ENCODE data around the gene PDZD2. TPM values are rescaled to one million over a fixed set of nuclear protein-coding genes. Genes with fewer than 3 reads are reported as not detected.

PDZD2 gene
- total and polyA plus RNA-seq, 2 experiments from 2014 or later: 1.7 to 4.0 TPM

- TF ChIP-seq EZH2phosphoT487 (IDR thresholded peaks at IDR 0.05; ENCODE audit: low read depth, severe bottlenecking, unreplicated experiment) (no peak), EZH2 (IDR thresholded peaks at IDR 0.05; ENCODE audit: borderline replicate concordance) (no peak), CTCF (IDR thresholded peaks at IDR 0.05; ENCODE audit: poor library complexity) (no peak)
- no peaks in the 10 kb centered on the region for H3K79me2 ChIP-seq
- no peak overlapping the region for H3K4me2 ChIP-seq
- H3K27ac ChIP-seq: no peak overlapping the region
- H4K20me1 ChIP-seq (ENCODE audit: insufficient read depth, poor library complexity, severe bottlenecking): no peaks in the 10 kb centered on the region
- no peaks in the 10 kb centered on the region for H3K27me3 ChIP-seq
- WGBS (ENCODE audit: low lambda C conversion rate, missing lambda C conversion rate): 94% methylated on average over 2 of the region's 2 CpGs
- H3K36me3 ChIP-seq (replicated peaks; ENCODE audit: insufficient read depth, low read depth): no peaks in the 10 kb centered on the region
- no peak overlapping the region for H2AFZ ChIP-seq
- no peaks in the 10 kb centered on the region for H3K4me1 ChIP-seq (ENCODE audit: insufficient read depth)
- no peaks in the 10 kb centered on the region for H3K9me2 ChIP-seq (replicated peaks; ENCODE audit: insufficient read depth)
- no peaks in the 10 kb centered on the region for H3K9me3 ChIP-seq (ENCODE audit: low read depth)
- DNase-seq (ENCODE audit: low spot score): no peak
- H3K4me3 ChIP-seq: no peak overlapping the region
Observed at GRCh38 chr5:31982621-31983020, 343.7 kb downstream of the PDZD2 start.

DNA sequence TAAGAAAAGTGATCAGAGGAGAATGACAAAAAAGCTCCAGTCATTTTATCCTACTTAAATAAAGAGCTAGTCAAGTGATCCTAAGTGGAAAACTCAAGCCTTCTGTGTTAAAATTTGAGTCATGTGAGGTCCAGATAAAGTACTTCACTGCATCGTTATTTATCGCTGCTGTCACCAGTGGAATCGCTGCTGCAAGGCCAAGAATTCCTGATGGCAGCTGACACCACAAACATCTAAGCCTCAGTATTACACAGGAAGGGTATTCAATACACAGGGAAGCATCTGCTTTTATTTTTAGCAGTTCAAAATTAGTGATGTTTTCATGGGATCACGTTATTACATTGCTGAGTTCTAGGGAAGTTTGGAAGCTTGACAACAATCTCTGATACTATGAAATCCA lies 344.9 kb downstream of the PDZD2 start:
- no peaks in the 10 kb centered on the region for H3K36me3 ChIP-seq (replicated peaks; ENCODE audit: insufficient read depth, low read depth)
- H4K20me1 ChIP-seq (ENCODE audit: insufficient read depth, poor library complexity, severe bottlenecking): no peaks in the 10 kb centered on the region
- no peak overlapping the region for H3K4me3 ChIP-seq
- WGBS (ENCODE audit: low lambda C conversion rate, missing lambda C conversion rate): 75% methylated on average over 4 of the region's 4 CpGs
- no peak overlapping the region for H2AFZ ChIP-seq
- H3K4me1 ChIP-seq (ENCODE audit: insufficient read depth): no peaks in the 10 kb centered on the region
- DNase-seq (ENCODE audit: low spot score): no peak
- H3K79me2 ChIP-seq: no peaks in the 10 kb centered on the region
- TF ChIP-seq EZH2 (IDR thresholded peaks at IDR 0.05; ENCODE audit: borderline replicate concordance): no peak
- H3K9me3 ChIP-seq (ENCODE audit: low read depth): no peaks in the 10 kb centered on the region
- no peaks in the 10 kb centered on the region for H3K27me3 ChIP-seq
- H3K27ac ChIP-seq: no peak overlapping the region
- H3K9me2 ChIP-seq (replicated peaks; ENCODE audit: insufficient read depth): no peaks in the 10 kb centered on the region
- H3K4me2 ChIP-seq: no peak overlapping the region

DNA sequence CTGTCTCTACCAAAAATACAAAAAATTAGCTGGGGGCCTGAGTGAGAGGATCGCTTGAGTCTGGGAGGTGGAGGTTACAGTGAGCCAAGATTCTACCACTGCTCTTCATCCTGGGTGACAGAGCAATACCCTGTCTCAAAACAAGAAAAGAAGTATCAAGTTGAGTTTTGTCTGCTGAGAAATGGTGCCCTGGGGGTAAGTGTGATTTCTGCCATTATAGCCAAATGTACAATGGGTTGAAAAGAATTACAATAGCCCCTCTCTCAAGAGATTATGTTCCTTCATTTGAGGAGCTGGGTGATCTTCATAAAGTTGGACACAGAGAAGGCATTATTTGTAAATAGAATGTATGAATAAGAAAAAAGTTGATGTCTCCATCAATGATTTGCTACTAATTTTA lies 345.8 kb downstream of the PDZD2 start:
- 50% methylated on average over 1 of the region's 1 CpG for WGBS (ENCODE audit: low lambda C conversion rate, missing lambda C conversion rate)
- H2AFZ ChIP-seq: no peak overlapping the region

GRCh38 chr5:31986101-31986500 lies 347.2 kb downstream of the PDZD2 start:
- H3K9me3 ChIP-seq (ENCODE audit: low read depth): no peaks in the 10 kb centered on the region
- WGBS (ENCODE audit: low lambda C conversion rate, missing lambda C conversion rate): 76% methylated on average over 5 of the region's 5 CpGs
- H3K79me2 ChIP-seq: no peaks in the 10 kb centered on the region
- no peaks in the 10 kb centered on the region for H3K36me3 ChIP-seq (replicated peaks; ENCODE audit: insufficient read depth, low read depth)
- H3K4me3 ChIP-seq: no peak overlapping the region
- H3K27ac ChIP-seq: no peak overlapping the region
- TF ChIP-seq CTCF (IDR thresholded peaks at IDR 0.05; ENCODE audit: poor library complexity): no peak
- TF ChIP-seq EZH2phosphoT487 (IDR thresholded peaks at IDR 0.05; ENCODE audit: low read depth, severe bottlenecking, unreplicated experiment): no peak
- no peak for TF ChIP-seq EZH2 (IDR thresholded peaks at IDR 0.05; ENCODE audit: borderline replicate concordance)
- no peaks in the 10 kb centered on the region for H3K9me2 ChIP-seq (replicated peaks; ENCODE audit: insufficient read depth)
- no peak overlapping the region for H2AFZ ChIP-seq
- no peak overlapping the region for H3K4me2 ChIP-seq
- H3K4me1 ChIP-seq (ENCODE audit: insufficient read depth): no peaks in the 10 kb centered on the region
- no peaks in the 10 kb centered on the region for H3K27me3 ChIP-seq
- H4K20me1 ChIP-seq (ENCODE audit: insufficient read depth, poor library complexity, severe bottlenecking): no peaks in the 10 kb centered on the region
- no peak for DNase-seq (ENCODE audit: low spot score)

More for the DNA sequence above, 345.8 kb downstream of the PDZD2 start:
- Histone ChIP-seq H3K4me2 (no peak overlapping the region), H3K36me3 (replicated peaks; ENCODE audit: insufficient read depth, low read depth) (no peaks in the 10 kb centered on the region), H4K20me1 (ENCODE audit: insufficient read depth, poor library complexity, severe bottlenecking) (no peaks in the 10 kb centered on the region), H3K4me3 (no peak overlapping the region), H3K27ac (no peak overlapping the region), H3K27me3 (no peaks in the 10 kb centered on the region), H3K9me2 (replicated peaks; ENCODE audit: insufficient read depth) (no peaks in the 10 kb centered on the region), H3K4me1 (ENCODE audit: insufficient read depth) (no peaks in the 10 kb centered on the region), H3K79me2 (no peaks in the 10 kb centered on the region), H3K9me3 (ENCODE audit: low read depth) (no peaks in the 10 kb centered on the region)
- no peak for TF ChIP-seq EZH2phosphoT487 (IDR thresholded peaks at IDR 0.05; ENCODE audit: low read depth, severe bottlenecking, unreplicated experiment)
- no peak for TF ChIP-seq EZH2 (IDR thresholded peaks at IDR 0.05; ENCODE audit: borderline replicate concordance)
- TF ChIP-seq CTCF (IDR thresholded peaks at IDR 0.05; ENCODE audit: poor library complexity): no peak
- DNase-seq (ENCODE audit: low spot score): no peak

Data from hepatocyte (in vitro differentiated cells).